Stimulated activated memory B cell treated with anti-CD40 and anti-IgM and Interleukin-4, amounts not matched to agents 10 μg/mL and 1 μg/mL and 100 μg/mL, for 72 hours (primary cell): Measurements from ENCODE around the gene BMPER.
"Not testable (repeated sequence)": the region's sequence is repeated elsewhere in the genome, so short reads cannot be mapped to it uniquely, and the experiment has no call there.

Experiments used
- ATAC-seq: fragments of 150-1000 bp; cut with Tn5 transposase; 2 replicates; pipeline ENCODE4 v1.10.0; 2021
- H3K27ac Mint-ChIP-seq: one replicate; pipeline ENCODE4 v1.8.0; 2022; ENCODE audit warnings: mild to moderate bottlenecking, mixed read lengths
- H3K27me3 Mint-ChIP-seq: one replicate; pipeline ENCODE4 v1.8.0; 2022; ENCODE audit warnings: mixed read lengths
- H3K36me3 Mint-ChIP-seq: one replicate; pipeline ENCODE4 v1.8.0; 2022; ENCODE audit warnings: mixed read lengths
- H3K4me1 Mint-ChIP-seq: one replicate; pipeline ENCODE4 v1.8.0; 2022; ENCODE audit warnings: mixed read lengths
- H3K4me3 Mint-ChIP-seq: one replicate; pipeline ENCODE4 v1.8.0; 2022; ENCODE audit warnings: mild to moderate bottlenecking, moderate library complexity, mixed read lengths
- H3K9me3 Mint-ChIP-seq: one replicate; pipeline ENCODE4 v1.8.0; 2022; ENCODE audit warnings: mixed read lengths

Gene BMPER

DNA sequence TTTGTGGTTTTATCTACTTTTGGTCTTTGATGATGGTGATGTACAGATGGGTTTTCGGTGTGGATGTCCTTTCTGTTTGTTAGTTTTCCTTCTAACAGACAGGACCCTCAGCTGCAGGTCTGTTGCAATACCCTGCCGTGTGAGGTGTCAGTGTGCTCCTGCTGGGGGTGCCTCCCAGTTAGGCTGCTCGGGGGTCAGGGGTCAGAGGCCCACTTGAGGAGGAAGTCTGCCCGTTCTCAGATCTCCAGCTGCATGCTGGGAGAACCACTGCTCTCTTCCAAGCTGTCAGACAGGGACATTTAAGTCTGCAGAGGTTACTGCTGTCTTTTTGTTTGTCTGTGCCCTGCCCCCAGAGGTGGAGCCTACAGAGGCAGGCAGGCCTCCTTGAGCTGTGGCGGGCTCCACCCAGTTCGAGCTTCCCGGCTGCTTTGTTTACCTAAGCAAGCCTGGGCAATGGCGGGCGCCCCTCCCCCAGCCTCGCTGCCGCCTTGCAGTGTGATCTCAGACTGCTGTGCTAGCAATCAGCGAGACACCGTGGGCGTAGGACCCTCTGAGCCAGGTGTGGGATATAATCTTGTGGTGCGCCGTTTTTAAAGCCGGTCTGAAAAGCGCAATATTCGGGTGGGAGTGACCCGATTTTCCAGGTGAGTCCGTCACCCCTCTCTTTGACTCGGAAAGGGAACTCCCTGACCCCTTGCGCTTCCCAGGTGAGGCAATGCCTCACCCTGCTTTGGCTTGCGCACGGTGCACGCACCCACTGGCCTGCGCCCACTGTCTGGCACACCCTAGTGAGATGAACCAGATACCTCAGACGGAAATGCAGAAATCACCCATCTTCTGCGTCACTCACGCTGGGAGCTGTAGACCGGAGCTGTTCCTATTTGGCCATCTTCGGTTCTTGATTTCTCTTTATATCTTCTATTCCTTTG lies 269.6 kb downstream of the BMPER start:
- H3K4me3 Mint-ChIP-seq, H3K36me3 Mint-ChIP-seq: not testable (repeated sequence)

DNA sequence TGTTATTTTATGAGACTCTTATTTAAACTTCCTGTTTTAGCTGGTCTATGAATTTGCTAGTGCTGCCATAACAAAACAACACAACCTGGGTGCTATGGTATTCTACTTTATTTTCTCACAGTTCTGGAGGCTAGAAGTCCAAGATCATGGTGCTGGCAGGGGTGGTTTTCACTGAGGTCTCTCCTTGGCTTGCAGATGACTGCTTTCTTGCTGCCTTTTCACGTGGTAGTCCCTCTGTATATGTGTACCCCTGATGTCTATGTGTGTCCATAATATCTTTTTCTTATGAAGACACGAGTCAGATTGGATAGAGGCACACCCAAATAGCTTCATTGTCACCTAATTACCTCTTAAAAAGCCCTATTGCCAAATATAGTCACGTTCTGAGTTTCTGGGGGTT lies 270.5 kb downstream of the BMPER start:
- no peak for ATAC-seq
- H3K27me3 Mint-ChIP-seq: no peaks in the 10 kb centered on the region
- H3K27ac Mint-ChIP-seq: no peak overlapping the region
- H3K9me3 Mint-ChIP-seq: no peaks in the 10 kb centered on the region
- no peaks in the 10 kb centered on the region for H3K36me3 Mint-ChIP-seq
- no peak overlapping the region for H3K4me3 Mint-ChIP-seq
- H3K4me1 Mint-ChIP-seq: no peaks in the 10 kb centered on the region

More for the DNA sequence above, 269.6 kb downstream of the BMPER start:
- H3K4me1 Mint-ChIP-seq, ATAC-seq, H3K27me3 Mint-ChIP-seq, H3K27ac Mint-ChIP-seq, H3K9me3 Mint-ChIP-seq: not testable (repeated sequence)

DNA sequence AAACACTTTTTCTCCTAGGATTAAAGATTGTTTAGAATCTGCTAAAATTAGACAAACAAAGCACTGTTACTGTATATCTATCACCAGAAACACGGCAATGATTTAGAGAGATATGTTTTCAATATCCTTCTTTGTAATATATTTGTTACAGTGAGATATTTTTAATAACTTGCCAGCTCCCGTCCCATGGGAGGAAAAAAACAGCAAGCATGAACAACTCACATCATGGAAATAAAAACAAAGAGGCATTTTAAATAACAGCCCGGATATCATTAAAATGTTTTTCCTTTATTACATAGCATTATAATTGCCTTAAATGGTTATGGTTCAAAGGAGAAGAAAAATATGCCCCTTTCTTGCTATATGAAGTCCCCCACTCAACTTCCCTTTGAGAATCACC lies 272.1 kb downstream of the BMPER start:
- no peaks in the 10 kb centered on the region for H3K9me3 Mint-ChIP-seq
- no peak overlapping the region for H3K27ac Mint-ChIP-seq
- no peak overlapping the region for H3K4me3 Mint-ChIP-seq
- ATAC-seq: no peak
- H3K27me3 Mint-ChIP-seq: no peaks in the 10 kb centered on the region
- H3K36me3 Mint-ChIP-seq: no peaks in the 10 kb centered on the region
- H3K4me1 Mint-ChIP-seq: no peaks in the 10 kb centered on the region

DNA sequence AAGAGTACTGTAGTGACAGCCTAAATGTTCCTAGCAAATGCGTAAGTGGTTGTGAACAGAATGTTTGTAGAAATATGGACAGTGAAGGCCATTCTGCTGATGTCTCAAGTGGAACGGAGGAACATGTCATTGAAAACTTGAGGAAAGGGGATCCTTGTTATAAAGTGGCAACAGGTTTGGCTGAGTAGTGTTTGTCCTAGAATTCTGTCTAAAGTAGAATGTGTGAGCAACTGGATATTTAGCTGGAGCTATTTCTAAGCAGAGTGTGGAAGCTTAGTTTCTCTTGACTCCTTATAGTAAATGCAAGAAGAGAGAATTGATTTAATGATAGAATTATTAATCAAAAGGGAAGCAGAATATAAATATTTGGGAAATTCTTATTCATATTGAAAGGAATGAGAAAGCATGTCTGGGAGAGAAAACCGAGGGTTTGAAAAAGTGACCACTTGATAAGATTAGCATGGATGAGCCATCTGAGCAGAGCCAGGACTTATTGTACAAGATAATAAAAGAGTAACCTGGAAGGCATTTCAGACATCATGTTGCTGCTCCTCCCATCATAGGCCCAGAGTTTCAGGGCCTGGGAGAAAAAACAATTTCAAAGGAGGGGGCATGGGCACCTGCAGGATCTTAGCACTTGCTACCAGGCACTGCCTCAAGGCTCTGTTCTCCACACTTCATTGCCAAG lies 276.1 kb downstream of the BMPER start:
- Mint-ChIP-seq H3K9me3 (no peaks in the 10 kb centered on the region), H3K27ac (no peak overlapping the region), H3K36me3 (no peaks in the 10 kb centered on the region), H3K4me3 (no peak overlapping the region), H3K4me1 (no peaks in the 10 kb centered on the region), H3K27me3 (no peaks in the 10 kb centered on the region)
- no peak for ATAC-seq

DNA sequence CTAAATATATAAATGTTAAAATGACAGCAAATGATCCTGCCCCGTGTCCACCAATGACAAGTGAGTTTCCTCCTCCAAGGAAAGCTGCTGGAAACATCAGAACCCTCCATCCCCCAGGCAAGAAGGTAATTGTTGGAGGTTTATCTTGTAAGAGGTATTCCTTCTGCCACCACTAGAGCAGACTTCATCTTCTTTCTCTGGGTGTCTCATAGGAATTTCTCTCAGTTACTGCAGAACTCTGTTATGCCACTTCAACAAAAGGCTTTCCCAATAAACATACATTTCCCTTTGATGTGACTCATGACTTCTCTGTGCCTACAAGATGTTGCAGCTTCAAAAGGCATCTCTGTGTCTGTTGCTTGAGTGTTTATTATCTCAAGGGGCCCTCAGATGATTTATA lies 279.1 kb downstream of the BMPER start:
- Mint-ChIP-seq H3K36me3 (no peaks in the 10 kb centered on the region), H3K27me3 (no peaks in the 10 kb centered on the region), H3K4me1 (no peaks in the 10 kb centered on the region), H3K9me3 (no peaks in the 10 kb centered on the region), H3K27ac (no peak overlapping the region), H3K4me3 (no peak overlapping the region)
- no peak for ATAC-seq

DNA sequence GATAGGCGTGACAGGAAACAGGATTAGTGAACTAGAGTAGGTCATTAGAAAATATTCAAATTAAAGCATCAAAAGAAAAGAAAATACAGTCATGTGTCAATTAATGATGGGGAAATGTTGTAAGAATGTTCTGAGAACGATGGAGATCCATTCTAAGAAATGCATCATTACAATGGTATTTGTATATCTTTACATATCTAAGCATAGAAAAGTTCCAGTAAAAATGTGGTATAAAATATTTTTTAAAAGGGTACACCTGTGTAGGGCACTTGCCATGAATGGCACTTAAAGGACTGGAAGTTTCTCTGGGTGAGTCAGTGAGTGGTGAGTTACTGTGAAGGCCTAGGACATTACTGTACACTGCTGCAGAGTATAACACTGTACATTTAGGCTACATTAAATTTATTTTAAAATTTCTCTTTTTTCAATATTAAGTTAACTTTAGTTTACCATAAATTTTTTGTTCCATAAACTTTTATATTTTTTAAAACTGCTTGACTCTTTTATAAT lies 282.5 kb downstream of the BMPER start:
- Mint-ChIP-seq H3K27ac (no peak overlapping the region), H3K27me3 (no peaks in the 10 kb centered on the region)
- no peak for ATAC-seq

DNA sequence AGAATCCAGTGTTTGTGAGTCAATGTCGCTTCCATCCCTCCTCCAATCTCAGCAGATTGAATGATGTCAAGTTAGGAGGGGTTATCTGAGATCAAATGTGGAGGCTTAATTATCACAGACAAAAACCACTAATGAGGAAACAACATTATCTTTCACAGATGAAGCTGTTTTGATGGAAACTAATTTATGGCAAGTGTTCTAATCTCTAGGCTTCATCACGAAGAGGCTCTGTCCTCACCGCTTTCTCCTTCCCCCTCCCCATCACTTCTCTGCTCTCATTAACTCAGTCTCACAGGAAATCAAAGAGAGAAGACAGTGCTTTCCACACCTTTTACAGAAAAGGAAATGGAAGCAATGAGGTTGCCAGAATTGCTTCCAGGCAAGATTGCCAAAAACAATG lies 283.7 kb downstream of the BMPER start:
- no peaks in the 10 kb centered on the region for H3K36me3 Mint-ChIP-seq
- ATAC-seq: no peak

More for the DNA sequence above, 282.5 kb downstream of the BMPER start:
- Mint-ChIP-seq H3K36me3 (no peaks in the 10 kb centered on the region), H3K4me3 (no peak overlapping the region), H3K4me1 (no peaks in the 10 kb centered on the region), H3K9me3 (no peaks in the 10 kb centered on the region)

DNA sequence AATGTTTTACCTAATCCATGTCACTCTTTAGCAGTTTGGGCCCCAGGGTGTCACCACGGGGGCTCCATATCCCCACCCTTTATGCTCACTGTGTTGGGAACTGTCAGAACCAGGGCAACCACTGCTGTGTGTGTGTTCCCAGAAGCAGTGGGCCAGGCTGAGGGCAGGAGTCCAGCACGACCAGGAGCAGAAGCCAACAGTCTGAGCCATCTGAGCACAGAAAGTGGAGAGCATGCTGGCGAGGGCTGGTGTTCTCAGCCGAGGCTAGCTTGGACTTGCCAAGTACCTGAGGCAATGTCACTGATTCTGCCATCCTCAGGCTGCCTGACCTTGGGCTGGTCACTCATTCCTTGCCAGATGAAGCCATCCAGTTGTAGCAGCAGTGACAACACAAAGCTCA lies 285.0 kb downstream of the BMPER start:
- Mint-ChIP-seq H3K36me3 (no peaks in the 10 kb centered on the region), H3K27ac (no peak overlapping the region), H3K4me1 (no peaks in the 10 kb centered on the region), H3K27me3 (no peaks in the 10 kb centered on the region), H3K4me3 (no peak overlapping the region), H3K9me3 (no peaks in the 10 kb centered on the region)
- ATAC-seq: no peak

More for the DNA sequence above, 283.7 kb downstream of the BMPER start:
- Mint-ChIP-seq H3K4me1 (no peaks in the 10 kb centered on the region), H3K9me3 (no peaks in the 10 kb centered on the region), H3K27ac (no peak overlapping the region), H3K27me3 (no peaks in the 10 kb centered on the region), H3K4me3 (no peak overlapping the region)

DNA sequence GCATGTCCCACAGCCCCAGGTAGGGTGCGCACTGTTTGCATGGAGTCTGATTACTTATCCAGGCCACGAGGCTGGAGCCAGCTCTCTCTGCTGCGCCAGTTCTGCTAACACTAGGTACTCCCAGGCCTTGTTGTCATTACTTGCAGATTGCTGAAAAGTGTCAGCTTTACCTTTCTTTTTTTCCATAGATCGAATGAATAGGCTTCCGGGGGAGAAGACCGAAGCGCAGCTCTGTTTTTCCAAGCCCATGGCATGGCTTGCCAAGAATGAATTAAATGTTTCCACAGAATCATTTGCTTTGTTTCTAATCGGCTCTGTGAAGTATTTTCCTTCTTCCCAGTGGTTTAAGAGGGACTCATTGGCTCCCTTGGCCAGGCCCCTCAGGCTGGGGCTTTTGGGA lies 285.8 kb downstream of the BMPER start:
- H3K27me3 Mint-ChIP-seq: no peaks in the 10 kb centered on the region
- H3K27ac Mint-ChIP-seq: no peak overlapping the region
- no peak overlapping the region for H3K4me3 Mint-ChIP-seq
- ATAC-seq: no peak
- no peaks in the 10 kb centered on the region for H3K9me3 Mint-ChIP-seq
- no peaks in the 10 kb centered on the region for H3K36me3 Mint-ChIP-seq
- no peaks in the 10 kb centered on the region for H3K4me1 Mint-ChIP-seq

DNA sequence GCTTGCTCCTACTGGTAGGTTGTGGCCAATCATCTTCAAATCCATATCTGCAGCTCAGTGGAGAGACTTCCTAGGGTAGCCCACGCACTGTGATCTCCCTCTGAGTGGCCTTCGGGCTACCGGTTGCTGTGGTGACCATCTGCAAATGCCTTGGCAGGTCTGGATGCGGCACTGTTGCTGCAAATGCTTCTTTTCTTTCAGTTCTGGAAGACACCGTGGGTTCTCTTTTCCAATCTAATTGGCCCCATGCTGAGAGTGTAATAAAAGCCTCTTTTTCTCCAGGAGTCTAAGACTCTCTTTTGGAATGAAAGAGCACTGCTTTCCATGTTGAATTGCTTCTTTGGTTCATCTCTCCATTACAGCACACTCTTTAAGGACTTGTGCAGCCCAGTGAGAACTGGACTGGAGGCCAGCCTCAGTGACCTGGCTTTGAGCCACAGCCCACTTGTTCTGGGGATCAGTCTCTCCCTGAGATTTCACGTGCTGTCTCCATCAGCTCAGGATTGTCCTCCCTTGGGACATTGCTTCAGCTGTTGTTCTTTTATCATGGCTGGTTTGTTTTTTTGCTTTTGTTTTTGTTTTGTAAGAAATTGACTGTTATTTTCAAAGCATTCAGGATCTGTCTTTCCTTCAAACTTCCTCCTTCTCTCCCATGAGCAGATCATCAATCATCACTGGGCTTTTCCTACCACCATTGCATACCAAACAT lies 286.6 kb downstream of the BMPER start:
- Mint-ChIP-seq H3K4me3 (no peak overlapping the region), H3K4me1 (no peaks in the 10 kb centered on the region), H3K9me3 (no peaks in the 10 kb centered on the region), H3K27me3 (no peaks in the 10 kb centered on the region), H3K36me3 (no peaks in the 10 kb centered on the region), H3K27ac (no peak overlapping the region)
- no peak for ATAC-seq

DNA sequence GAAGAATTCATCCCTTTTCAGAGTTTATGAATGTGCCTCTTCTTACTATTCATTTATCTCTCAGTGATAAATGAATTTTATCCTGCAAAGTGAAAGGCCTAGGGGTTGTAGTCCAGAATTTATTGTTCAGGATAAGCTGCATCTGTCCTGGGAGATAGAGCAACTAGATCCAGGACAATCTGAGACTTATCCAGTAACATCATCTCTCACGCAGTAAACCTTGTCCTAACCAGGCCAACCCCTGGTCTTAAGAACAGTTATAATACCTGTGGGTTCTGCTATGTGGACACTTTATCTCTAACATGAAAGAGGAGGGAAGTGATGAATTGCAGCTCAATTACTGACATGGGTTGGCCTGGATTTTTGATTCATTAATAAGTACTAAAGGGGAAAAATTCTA lies 287.6 kb downstream of the BMPER start:
- H3K9me3 Mint-ChIP-seq: no peaks in the 10 kb centered on the region

DNA sequence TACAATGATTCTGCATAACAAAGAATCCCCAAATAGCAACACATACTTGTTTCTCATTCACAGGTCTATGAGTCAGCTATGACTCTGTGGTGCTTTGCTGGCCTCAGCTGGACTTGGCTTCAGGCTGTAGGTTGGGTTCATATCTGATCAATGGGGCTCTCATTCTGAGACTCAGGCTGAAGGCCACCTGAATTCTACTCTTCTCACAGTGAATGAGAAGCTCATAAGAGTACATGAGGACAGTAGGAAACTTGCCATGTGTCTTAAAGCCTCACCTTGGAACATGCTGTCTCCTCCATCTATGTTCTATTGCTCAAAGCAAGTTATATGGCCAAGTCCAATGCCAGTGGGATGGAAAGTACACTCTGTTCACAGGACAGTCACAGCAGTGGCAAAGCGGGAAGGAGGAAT lies 292.9 kb downstream of the BMPER start:
- H3K4me1 Mint-ChIP-seq: no peaks in the 10 kb centered on the region
- no peak overlapping the region for H3K4me3 Mint-ChIP-seq
- no peak for ATAC-seq
- no peak overlapping the region for H3K27ac Mint-ChIP-seq
- H3K9me3 Mint-ChIP-seq: no peaks in the 10 kb centered on the region
- H3K36me3 Mint-ChIP-seq: no peaks in the 10 kb centered on the region
- no peaks in the 10 kb centered on the region for H3K27me3 Mint-ChIP-seq

More for the DNA sequence above, 287.6 kb downstream of the BMPER start:
- Mint-ChIP-seq H3K4me3 (no peak overlapping the region), H3K27me3 (no peaks in the 10 kb centered on the region), H3K27ac (no peak overlapping the region), H3K36me3 (no peaks in the 10 kb centered on the region), H3K4me1 (no peaks in the 10 kb centered on the region)
- ATAC-seq: no peak
